Activated CD4-positive, alpha-beta T cell treated with anti-CD3 and anti-CD28 coated beads for 36 hours (primary cell): ENCODE measurements around the gene STAT1. TPM values are rescaled to one million over a fixed set of nuclear protein-coding genes. Genes with fewer than 3 reads are reported as not detected.

ENCODE experiments used
- ATAC-seq: fragments of 200-7000 bp; cut with Tn5 transposase; one replicate; pipeline ENCODE4 v1.10.0; 2021; ENCODE audit warnings: mild to moderate bottlenecking, moderate library complexity
- CTCF ChIA-PET: fragments of 350-600 bp; sonication (Branson Sonifier 250); formaldehyde crosslinking; loops from one replicate; lab custom pipeline; 2021; ENCODE audit warnings: antibody characterized with exemption; lab: Charles Lee
- POLR2A ChIA-PET: fragments of 350-600 bp; sonication (Branson Sonifier 250); formaldehyde crosslinking; loops from one replicate; lab custom pipeline; 2021; ENCODE audit warnings: antibody characterized with exemption, inconsistent platforms; lab: Charles Lee
- DNase-seq: peaks from one replicate; pipeline ENCODE4 v3.0.0-alpha.2; 2020
- H3K27ac Mint-ChIP-seq: one replicate; pipeline ENCODE4 v1.8.0; 2021; ENCODE audit warnings: mixed read lengths
- H3K27me3 Mint-ChIP-seq: one replicate; pipeline ENCODE4 v1.8.0; 2021; ENCODE audit warnings: mixed read lengths
- H3K36me3 Mint-ChIP-seq: one replicate; pipeline ENCODE4 v1.8.0; 2021; ENCODE audit warnings: low read depth, mixed read lengths
- H3K4me1 Mint-ChIP-seq: one replicate; pipeline ENCODE4 v1.8.0; 2021; ENCODE audit warnings: mixed read lengths
- H3K4me3 Mint-ChIP-seq: one replicate; pipeline ENCODE4 v1.8.0; 2021; ENCODE audit warnings: mild to moderate bottlenecking, moderate library complexity, mixed read lengths
- H3K9me3 Mint-ChIP-seq: one replicate; pipeline ENCODE4 v1.8.0; 2021; ENCODE audit warnings: low read depth, mixed read lengths
- intact Hi-C, 2 experiments: fragments of 100-400 bp; cut with DNase I in 1 of 2; cut with micrococcal nuclease in 1 of 2; formaldehyde crosslinking; loops; one replicate each; pipeline versions ENCODE4 v1.14.2 to v1.15.1; 2022 to 2024; cut with DNase I, micrococcal nuclease
- total RNA-seq, 2 experiments: library from RNA; stranded (reverse); gene quantifications; one replicate each; pipeline ENCODE4 v1.2.3, GENCODE V29; 2021

STAT1 gene
- total RNA-seq, 2 experiments from 2014 or later, result 317 to 343 TPM

GRCh38 chr2:191049728-191050639 is 36.0 kb upstream of the STAT1 start:
- H3K27ac Mint-ChIP-seq, result no peak overlapping the region
- DNase-seq (no peak), ATAC-seq (no peak)
- H3K4me1 Mint-ChIP-seq, result peaks cover 5% of the 10 kb centered on the region
- H3K9me3 Mint-ChIP-seq, result no peaks in the 10 kb centered on the region
- ChIA-PET POLR2A (no interaction called here), CTCF (interaction anchor here (0.7 to 10.6 kb wide), 12 partner anchors 9 to 593 kb away, joined by 3 to 348 read pairs (median 4); no protein-coding TSS in a partner anchor)
- no peak overlapping the region for H3K4me3 Mint-ChIP-seq
- intact Hi-C loops, result loop anchor here in 1 of 2 experiments (5.0 to 10.0 kb wide), 3 partner anchors 197 to 327 kb away; partner anchors contain the start of gene MYO1B
- H3K36me3 Mint-ChIP-seq, result peaks cover 3% of the 10 kb centered on the region
- H3K27me3 Mint-ChIP-seq, result no peaks in the 10 kb centered on the region

- POLR2A ChIA-PET, result no interaction called here
- intact Hi-C loops, result loop anchor here in 1 of 2 experiments (10.0 kb wide), 1 partner anchor 267 kb away; no protein-coding TSS in a partner anchor
Measured at GRCh38 chr2:191048073-191048472, 34.1 kb upstream of the STAT1 start.

GRCh38 chr2:191045141-191045540 is 31.2 kb upstream of the STAT1 start:
- Mint-ChIP-seq H3K27ac (no peak overlapping the region), H3K9me3 (no peaks in the 10 kb centered on the region)

More at GRCh38 chr2:191048073-191048472, 34.1 kb upstream of the STAT1 start:
- no peak overlapping the region for H3K27ac Mint-ChIP-seq
- no peaks in the 10 kb centered on the region for H3K9me3 Mint-ChIP-seq
- CTCF ChIA-PET, result interaction anchor here (0.6 to 10.6 kb wide), 5 partner anchors 10 to 587 kb away, joined by 3 to 348 read pairs (median 51); no protein-coding TSS in a partner anchor
- peaks cover 3% of the 10 kb centered on the region for H3K36me3 Mint-ChIP-seq
- H3K4me3 Mint-ChIP-seq, result no peak overlapping the region
- no peaks in the 10 kb centered on the region for H3K4me1 Mint-ChIP-seq
- no peak for DNase-seq
- no peaks in the 10 kb centered on the region for H3K27me3 Mint-ChIP-seq
- no peak for ATAC-seq

GRCh38 chr2:191043438-191043837 is 29.5 kb upstream of the STAT1 start:
- H3K4me1 Mint-ChIP-seq, result peaks cover 21% of the 10 kb centered on the region
- H3K4me3 Mint-ChIP-seq, result no peak overlapping the region
- ATAC-seq, result no peak
- H3K9me3 Mint-ChIP-seq, result no peaks in the 10 kb centered on the region
- H3K27ac Mint-ChIP-seq, result no peak overlapping the region
- ChIA-PET CTCF (interaction anchor here (1.0 to 1.4 kb wide), 3 partner anchors 9 to 112 kb away, joined by 3 to 4 read pairs (median 3); no protein-coding TSS in a partner anchor), POLR2A (no interaction called here)
- H3K36me3 Mint-ChIP-seq, result peaks cover 15% of the 10 kb centered on the region
- no peak for DNase-seq
- no peaks in the 10 kb centered on the region for H3K27me3 Mint-ChIP-seq
- intact Hi-C loops, result loop anchor here in 1 of 2 experiments (10.0 kb wide), 1 partner anchor 271 kb away; no protein-coding TSS in a partner anchor

More at GRCh38 chr2:191045141-191045540, 31.2 kb upstream of the STAT1 start:
- H3K36me3 Mint-ChIP-seq, result peaks cover 2% of the 10 kb centered on the region
- no peaks in the 10 kb centered on the region for H3K27me3 Mint-ChIP-seq
- H3K4me3 Mint-ChIP-seq, result no peak overlapping the region
- DNase-seq (no peak), ATAC-seq (no peak)
- ChIA-PET CTCF (interaction anchor here (0.7 to 1.4 kb wide), 3 partner anchors 17 to 110 kb away, joined by 3 to 8 read pairs (median 5); no protein-coding TSS in a partner anchor), POLR2A (no interaction called here)
- H3K4me1 Mint-ChIP-seq, result peaks cover 7% of the 10 kb centered on the region
- intact Hi-C loops, result loop anchor here in 1 of 2 experiments (10.0 kb wide), 1 partner anchor 270 kb away; no protein-coding TSS in a partner anchor

GRCh38 chr2:191041418-191042161 is 27.6 kb upstream of the STAT1 start:
- intact Hi-C loops, result loop anchor here in 1 of 2 experiments (10.0 kb wide), 1 partner anchor 273 kb away; no protein-coding TSS in a partner anchor
- peak; percentile 45 for ATAC-seq
- ChIA-PET CTCF (interaction anchor here (0.6 to 4.2 kb wide), 5 partner anchors 10 to 444 kb away, joined by 3 to 35 read pairs (median 5); no protein-coding TSS in a partner anchor), POLR2A (no interaction called here)
- Mint-ChIP-seq H3K4me1 (peaks cover 34% of the 10 kb centered on the region), H3K27me3 (no peaks in the 10 kb centered on the region), H3K4me3 (no peak overlapping the region), H3K36me3 (peaks cover 30% of the 10 kb centered on the region), H3K27ac (no peak overlapping the region), H3K9me3 (no peaks in the 10 kb centered on the region)
- DNase-seq, result no peak

- Mint-ChIP-seq H3K4me3 (no peak overlapping the region), H3K27me3 (no peaks in the 10 kb centered on the region), H3K4me1 (peaks cover 34% of the 10 kb centered on the region), H3K9me3 (no peaks in the 10 kb centered on the region), H3K27ac (no peak overlapping the region), H3K36me3 (peaks cover 36% of the 10 kb centered on the region)
- intact Hi-C loops, result loop anchor here in 1 of 2 experiments (10.0 kb wide), 2 partner anchors 275 to 945 kb away; no protein-coding TSS in a partner anchor
- DNase-seq (no peak), ATAC-seq (no peak)
- ChIA-PET CTCF (interaction anchor here (0.6 to 4.2 kb wide), 6 partner anchors 10 to 332 kb away, joined by 3 to 35 read pairs (median 6); no protein-coding TSS in a partner anchor), POLR2A (no interaction called here)
Measured at GRCh38 chr2:191039616-191040015, 25.6 kb upstream of the STAT1 start.

- Mint-ChIP-seq H3K4me3 (no peak overlapping the region), H3K36me3 (peaks cover 39% of the 10 kb centered on the region), H3K9me3 (no peaks in the 10 kb centered on the region), H3K27ac (peak overlapping the region; percentile 44), H3K4me1 (peaks cover 34% of the 10 kb centered on the region), H3K27me3 (no peaks in the 10 kb centered on the region)
- intact Hi-C loops, result loop anchor here in 1 of 2 experiments (10.0 kb wide), 1 partner anchor 944 kb away; no protein-coding TSS in a partner anchor
- CTCF ChIA-PET, result interaction anchor here (0.5 to 4.2 kb wide), 6 partner anchors 9 to 132 kb away, joined by 3 to 35 read pairs (median 6); no protein-coding TSS in a partner anchor
- ATAC-seq (no peak), DNase-seq (no peak)
- POLR2A ChIA-PET, result no interaction called here
Measured at GRCh38 chr2:191038741-191039140, 24.8 kb upstream of the STAT1 start.

GRCh38 chr2:191038241-191038725 is 24.3 kb upstream of the STAT1 start:
- Mint-ChIP-seq H3K4me3 (no peak overlapping the region), H3K9me3 (no peaks in the 10 kb centered on the region), H3K36me3 (peaks cover 42% of the 10 kb centered on the region), H3K27me3 (no peaks in the 10 kb centered on the region), H3K27ac (peak overlapping the region; percentile 44), H3K4me1 (peaks cover 34% of the 10 kb centered on the region)
- ChIA-PET CTCF (interaction anchor here (1.0 to 4.2 kb wide), 7 partner anchors 9 to 117 kb away, joined by 3 to 35 read pairs (median 5); no protein-coding TSS in a partner anchor), POLR2A (interaction anchor here (0.7 kb wide), 1 partner anchor 248 kb away, joined by 3 read pairs; no protein-coding TSS in a partner anchor)
- intact Hi-C loops, result loop anchor here in 1 of 2 experiments (10.0 kb wide), 1 partner anchor 943 kb away; no protein-coding TSS in a partner anchor
- DNase-seq, result peak; percentile 43
- ATAC-seq, result peak; percentile 85

GRCh38 chr2:191037351-191037750 is 23.4 kb upstream of the STAT1 start:
- H3K4me1 Mint-ChIP-seq, result peaks cover 34% of the 10 kb centered on the region
- no peaks in the 10 kb centered on the region for H3K27me3 Mint-ChIP-seq
- ATAC-seq, result no peak
- H3K4me3 Mint-ChIP-seq, result no peak overlapping the region
- no peak for DNase-seq
- H3K36me3 Mint-ChIP-seq, result peaks cover 51% of the 10 kb centered on the region
- ChIA-PET CTCF (interaction anchor here (0.7 to 2.0 kb wide), 5 partner anchors 11 to 118 kb away, joined by 3 to 8 read pairs (median 3); no protein-coding TSS in a partner anchor), POLR2A (no interaction called here)
- H3K9me3 Mint-ChIP-seq, result no peaks in the 10 kb centered on the region
- peak overlapping the region; percentile 57 for H3K27ac Mint-ChIP-seq
- intact Hi-C loops, result loop anchor here in 1 of 2 experiments (10.0 kb wide), 1 partner anchor 943 kb away; no protein-coding TSS in a partner anchor

- DNase-seq (no peak), ATAC-seq (no peak)
- peaks cover 57% of the 10 kb centered on the region for H3K36me3 Mint-ChIP-seq
- intact Hi-C loops, result loop anchor here in 1 of 2 experiments (10.0 kb wide), 1 partner anchor 942 kb away; no protein-coding TSS in a partner anchor
- no peak overlapping the region for H3K4me3 Mint-ChIP-seq
- no peaks in the 10 kb centered on the region for H3K27me3 Mint-ChIP-seq
- H3K9me3 Mint-ChIP-seq, result no peaks in the 10 kb centered on the region
- CTCF ChIA-PET, result interaction anchor here (0.6 to 2.9 kb wide), 5 partner anchors 14 to 119 kb away, joined by 3 to 19 read pairs (median 3); no protein-coding TSS in a partner anchor
- peaks cover 27% of the 10 kb centered on the region for H3K4me1 Mint-ChIP-seq
- POLR2A ChIA-PET, result no interaction called here
- no peak overlapping the region for H3K27ac Mint-ChIP-seq
Measured at GRCh38 chr2:191036363-191036762, 22.4 kb upstream of the STAT1 start.
